K562 (cell line): Measurements from ENCODE around the gene TEDC1. TPM values are rescaled to one million over a fixed set of nuclear protein-coding genes. Genes with fewer than 3 reads are reported as not detected.

ENCODE experiments used
- ATAC-seq: fragments of 200-7000 bp; cut with Tn5 transposase; 3 replicates; pipeline ENCODE4 v1.9.1; 2020; ENCODE audit warnings: moderate library complexity
- BruUV-seq: library from RNA; stranded (reverse); fragments of 400-500 nt; replicated peaks from 2 replicates; lab custom pipeline; 2021; lab: Mats Ljungman, UMichigan
- CTCF ChIA-PET: fragments of 300-600 bp; formaldehyde crosslinking; extraction: SDS; loops from one replicate; lab custom pipeline; 2021; ENCODE audit warnings: low intra/inter-chr PET ratio; lab: Yijun Ruan, JAX
- POLR2A ChIA-PET: fragments of 300-600, 350-650 bp; sonication (Branson Sonifier 250); formaldehyde crosslinking; extraction: SDS; loops from one replicate; lab custom pipeline; 2021; ENCODE audit warnings: antibody characterized with exemption, inconsistent platforms; lab: Yijun Ruan, JAX
- DNase-seq, 4 experiments: peaks; one replicate each; pipeline versions ENCODE4 v3.0.0 to v3.0.0-alpha.2; 2011 to 2018; ENCODE audit warnings: low spot score in 3 of 4, mixed read lengths in 3 of 4; ENCODE audit errors: extremely low read depth in 1 of 4
- FAIRE-seq: peaks from 2 replicates; lab custom pipeline; 2011; peaks lifted over from hg19 to GRCh38; lab: Jason Lieb, UNC
- H2AFZ ChIP-seq: 2 replicates; pipeline ENCODE4 v1.6.0; 2011; ENCODE audit warnings: low read depth, low read length, control low read depth, inconsistent platforms
- H3K27ac ChIP-seq: fragments of 200-600 bp; 3 replicates; pipeline ENCODE4 v1.8.0; 2011; ENCODE audit warnings: low read depth, mild to moderate bottlenecking, control low read depth, inconsistent platforms, low read length, moderate library complexity, mixed read lengths; ENCODE audit errors: extremely low read depth
- H3K27me3 ChIP-seq, 2 experiments: fragments of 300-600 bp in 1 of 2; 2 replicates in 1 of 2; 3 replicates in 1 of 2; pipeline versions ENCODE4 v1.6.0 to v1.8.0; 2011; ENCODE audit warnings: inconsistent platforms in 2 of 2, low read length in 2 of 2, mild to moderate bottlenecking in 1 of 2, mixed read lengths in 1 of 2, moderate library complexity in 1 of 2; ENCODE audit not compliant: control insufficient read depth in 2 of 2, insufficient read depth in 2 of 2
- H3K36me3 ChIP-seq: fragments of 300-600 bp; 3 replicates; pipeline ENCODE4 v1.8.0; 2011; ENCODE audit warnings: mild to moderate bottlenecking, low read length, inconsistent platforms; ENCODE audit not compliant: control insufficient read depth, insufficient read depth
- H3K4me1 ChIP-seq, 2 experiments: fragments of 200-600 bp in 1 of 2; replicated peaks in 1 of 2; 2 replicates in 1 of 2; 3 replicates in 1 of 2; pipeline versions ENCODE4 v1.5.1 to v1.8.0; 2011; ENCODE audit warnings: inconsistent platforms in 2 of 2, low read length in 2 of 2, mild to moderate bottlenecking in 1 of 2, mixed read lengths in 1 of 2, moderate library complexity in 1 of 2; ENCODE audit not compliant: control insufficient read depth in 2 of 2, insufficient read depth in 2 of 2
- H3K4me2 ChIP-seq: 2 replicates; pipeline ENCODE4 v1.6.1; 2011; ENCODE audit warnings: low read length, control low read depth, inconsistent platforms, mixed read lengths; ENCODE audit not compliant: insufficient read depth
- H3K4me3 ChIP-seq: fragments of 200-600 bp; sonication (generic), shearing (Covaris generic); 2 replicates; pipeline ENCODE4 v1.5.1; 2016; ENCODE audit warnings: control low read depth, inconsistent platforms
- H3K79me2 ChIP-seq: fragments of 200-600 bp; 3 replicates; pipeline ENCODE4 v1.8.0; 2011; ENCODE audit warnings: low read length, inconsistent platforms; ENCODE audit not compliant: control insufficient read depth, insufficient read depth
- H3K9ac ChIP-seq, 2 experiments: 2 replicates each; pipeline versions ENCODE4 v1.6.0 to v1.6.1; 2011; ENCODE audit warnings: low read depth in 2 of 2, low read length in 2 of 2, control low read depth in 1 of 2, inconsistent platforms in 1 of 2, mild to moderate bottlenecking in 1 of 2, mixed read lengths in 1 of 2; ENCODE audit not compliant: insufficient read depth in 1 of 2
- H3K9me1 ChIP-seq: one replicate; pipeline ENCODE4 v1.6.0; 2011; ENCODE audit warnings: inconsistent platforms, mild to moderate bottlenecking, low read length, moderate library complexity; ENCODE audit not compliant: control insufficient read depth, insufficient read depth
- H3K9me3 ChIP-seq: replicated peaks from 2 replicates; pipeline ENCODE4 v1.5.1; 2011; ENCODE audit warnings: low read depth, low read length, inconsistent platforms; ENCODE audit not compliant: control insufficient read depth, insufficient read depth
- H4K20me1 ChIP-seq: replicated peaks from 2 replicates; pipeline ENCODE4 v1.6.1; 2011; ENCODE audit warnings: low read length, inconsistent platforms, mixed read lengths; ENCODE audit not compliant: control insufficient read depth, insufficient read depth
- CHCHD3 ChIP-seq: fragments of 250-450 bp; sonication (Bioruptor Pico); IDR thresholded peaks from 2 replicates; pipeline ENCODE4 v2.1.2; 2022; ENCODE audit warnings: mild to moderate bottlenecking
- CREB1 ChIP-seq, 2 experiments: sonication (generic) in 1 of 2; formaldehyde crosslinking in 1 of 2; IDR thresholded peaks; 2 replicates each; pipeline versions ENCODE4 v1.6.1 to v1.8.0; 2012 to 2022; ENCODE audit warnings: inconsistent platforms in 1 of 2, mild to moderate bottlenecking in 1 of 2, missing genetic modification reagents in 1 of 2, moderate library complexity in 1 of 2
- FOXJ3 ChIP-seq: sonication (generic); formaldehyde crosslinking; IDR thresholded peaks from 2 replicates; pipeline ENCODE4 v1.4.0; 2020; ENCODE audit warnings: mild to moderate bottlenecking, missing genetic modification reagents
- NFYB ChIP-seq: IDR thresholded peaks from 2 replicates; pipeline ENCODE4 v1.6.1; 2011; ENCODE audit warnings: mild to moderate bottlenecking, moderate library complexity; ENCODE audit not compliant: insufficient read length; ENCODE audit errors: extremely low read depth
- NR2C2 ChIP-seq, 2 experiments: fragments of 200-800 bp in 1 of 2; sonication (Bioruptor generic) in 1 of 2; sonication (generic) in 1 of 2; formaldehyde crosslinking in 1 of 2; IDR thresholded peaks; 2 replicates each; pipeline versions ENCODE4 v1.6.1 to v1.8.0; 2016 to 2022; ENCODE audit warnings: mild to moderate bottlenecking in 1 of 2, missing compliant biosample characterization in 1 of 2, missing genetic modification characterization in 1 of 2, missing genetic modification reagents in 1 of 2
- PHF8 ChIP-seq: fragments of 200-600 bp; sonication (generic); IDR thresholded peaks from 2 replicates; pipeline ENCODE4 v1.6.1; 2012; ENCODE audit warnings: mixed run types, mild to moderate bottlenecking, inconsistent platforms, low read length, moderate library complexity, borderline replicate concordance
- SIX5 ChIP-seq, 2 experiments: IDR thresholded peaks; 2 replicates each; pipeline ENCODE4 v1.6.1; 2011; ENCODE audit warnings: low read length in 2 of 2, borderline replicate concordance in 1 of 2, low read depth in 1 of 2, mild to moderate bottlenecking in 1 of 2, moderate library complexity in 1 of 2; ENCODE audit not compliant: insufficient read depth in 1 of 2
- SP1 ChIP-seq: sonication (generic); formaldehyde crosslinking; IDR thresholded peaks from 2 replicates; pipeline ENCODE4 v1.8.1; 2022; ENCODE audit warnings: mild to moderate bottlenecking, missing genetic modification reagents
- SRSF1 ChIP-seq: fragments of 200-400 bp; formaldehyde crosslinking; IDR thresholded peaks from 2 replicates; pipeline ENCODE4 v1.6.1; 2017; ENCODE audit warnings: mild to moderate bottlenecking, low read depth, low read length, moderate library complexity
- SRSF7 ChIP-seq: fragments of 200-400 bp; formaldehyde crosslinking; optimal IDR thresholded peaks from 2 replicates; pipeline ENCODE3; 2017; ENCODE audit warnings: mild to moderate bottlenecking, low read depth, low read length
- TAL1 ChIP-seq: fragments of 450-650 bp; IDR thresholded peaks from 2 replicates; pipeline ENCODE4 v1.6.1; 2016; ENCODE audit warnings: mild to moderate bottlenecking
- TCF7 ChIP-seq: sonication (generic); IDR thresholded peaks from 2 replicates; pipeline ENCODE4 v1.6.1; 2016; ENCODE audit warnings: antibody characterized with exemption, borderline replicate concordance
- ZFPM2 ChIP-seq: fragments of 250-450 bp; sonication (Bioruptor Pico); IDR thresholded peaks from 2 replicates; pipeline ENCODE4 v1.5.1; 2022; ENCODE audit warnings: mild to moderate bottlenecking
- ZNF184 ChIP-seq: sonication (generic); formaldehyde crosslinking; IDR thresholded peaks from 2 replicates; pipeline ENCODE4 v1.5.0; 2020; ENCODE audit warnings: missing genetic modification reagents
- ZNF76 ChIP-seq: fragments of 250-450 bp; sonication (Bioruptor Pico); IDR thresholded peaks from 2 replicates; pipeline ENCODE4 v1.4.0; 2020; ENCODE audit warnings: mild to moderate bottlenecking, moderate library complexity, borderline replicate concordance
- WGBS: fragments of 100-300 bp; shearing (Covaris generic); methylation state at CpG from one replicate; pipeline ENCODE4 v1.1.6; 2016; ENCODE audit warnings: low coverage, mixed read lengths; ENCODE audit not compliant: insufficient coverage; ENCODE audit errors: missing lambda C conversion rate; 5-methylcytosine and 5-hydroxymethylcytosine counted together
- in situ Hi-C: fragments of 300-500 bp; cut with MboI; formaldehyde crosslinking; loops from 4 replicates; pipeline ENCODE4 v1.15.0; 2018; ENCODE audit warnings: inconsistent platforms, mixed read lengths
- intact Hi-C: fragments of 100-400 bp; cut with micrococcal nuclease; formaldehyde crosslinking; loops from 2 replicates; pipeline ENCODE4 v1.14.2; 2022
- polyA plus RNA-seq, 8 experiments: library from polyadenylated mRNA; depleted of rRNA in 4 of 8; stranded (reverse) in 5 of 8; unstranded in 3 of 8; fragments of >200 nt; fragmentation: Nextera tagmentation in 2 of 8; fragmentation: Illumina TruSeq in 1 of 8; extraction: Ambion mirVana in 2 of 8; extraction: Trizol in 1 of 8; gene quantifications; 2 replicates each; pipeline versions ENCODE4 v1.2.1 to v1.2.3, GENCODE V29; 2011 to 2014; ENCODE audit warnings: inconsistent platforms in 1 of 8, missing spikeins in 1 of 8
- total RNA-seq, 7 experiments: library from RNA; depleted of rRNA in 6 of 7; stranded (reverse); fragments of >200 nt in 6 of 7; fragmentation: Illumina TruSeq in 2 of 7; extraction: Trizol in 2 of 7; gene quantifications; 2 replicates each; pipeline versions ENCODE4 v1.2.1 to v1.2.3, GENCODE V29; 2011 to 2021; ENCODE audit warnings: low replicate concordance in 1 of 7
- TF ChIP-seq, protein P1 (sequence below): sonication (generic); formaldehyde crosslinking; IDR thresholded peaks from 2 replicates; pipeline ENCODE4 v1.8.1; 2023; ENCODE audit warnings: mild to moderate bottlenecking, missing genetic modification reagents, moderate library complexity
- TF ChIP-seq, protein P2 (sequence below), 2 experiments: fragments of 450-650 bp in 1 of 2; sonication (generic) in 1 of 2; formaldehyde crosslinking in 1 of 2; IDR thresholded peaks in 1 of 2; conservative IDR thresholded peaks in 1 of 2; 2 replicates each; pipeline versions ENCODE4 v1.6.1 to v1.8.1; 2016 to 2023; ENCODE audit warnings: mild to moderate bottlenecking in 2 of 2, moderate library complexity in 2 of 2, inconsistent platforms in 1 of 2, missing genetic modification reagents in 1 of 2

The TEDC1 gene
- total and polyA plus RNA-seq, 9 of the 15 experiments (the other 6 are each of a cell fraction or from before 2014, with no cell fraction given), result 0.21 to 28.3 (median 5.9) TPM

DNA sequence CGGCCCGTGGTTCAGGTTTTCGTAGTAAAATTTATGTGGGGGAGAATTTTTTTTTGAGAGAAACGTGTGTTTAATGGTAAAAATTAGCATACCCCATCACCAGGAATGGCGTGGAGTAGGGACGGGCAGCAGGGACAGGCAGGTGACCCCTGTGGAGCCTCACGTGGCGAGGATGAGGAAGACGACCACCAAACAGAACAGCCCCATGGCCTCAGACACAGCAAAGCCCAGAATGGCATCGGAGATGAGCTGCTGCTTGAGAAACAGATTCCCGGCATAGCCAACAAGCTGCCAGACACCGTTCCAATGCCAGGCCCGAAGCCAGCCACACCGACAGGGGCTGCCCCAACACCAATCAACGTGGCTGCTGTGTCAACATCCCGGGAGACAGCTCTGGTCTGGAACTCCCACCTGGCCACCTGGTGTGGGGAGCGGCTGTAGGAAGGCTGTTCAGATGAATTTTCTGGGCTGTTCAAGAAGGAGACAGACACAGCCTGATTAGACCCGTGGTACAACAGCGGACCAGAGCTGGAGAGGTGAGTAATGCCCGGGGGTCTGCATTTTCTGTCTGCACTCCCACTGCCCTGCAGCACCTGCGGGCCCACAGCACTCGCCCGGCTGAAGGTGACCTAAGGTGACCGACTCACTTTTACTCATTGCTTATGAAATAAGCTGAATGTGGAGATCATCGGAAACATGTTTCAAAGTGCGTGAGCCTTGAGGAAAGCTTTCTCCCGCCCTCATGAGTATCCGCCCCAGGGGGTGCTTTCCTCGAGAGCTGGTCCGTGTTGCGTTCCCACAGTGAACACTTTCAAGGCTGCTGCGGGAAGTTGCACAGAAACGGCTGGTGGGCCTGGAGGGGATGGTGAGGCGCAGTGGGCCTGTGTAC is 45.9 kb downstream of the TEDC1 start:
- ChIA-PET POLR2A (interaction anchor here (1.1 kb wide), 1 partner anchor 166 kb away, joined by 3 read pairs; no protein-coding TSS in a partner anchor), CTCF (no interaction called here)
- H3K79me2 ChIP-seq, result no peaks in the 10 kb centered on the region
- no peak overlapping the region for H3K4me3 ChIP-seq
- H3K4me2 ChIP-seq, result no peak overlapping the region
- no peaks in the 10 kb centered on the region for H3K36me3 ChIP-seq
- H2AFZ ChIP-seq, result no peak overlapping the region
- no peaks in the 10 kb centered on the region for H4K20me1 ChIP-seq
- 7% methylated on average over 34 of the region's 34 CpGs for WGBS
- ATAC-seq (no peak), FAIRE-seq (no peak), DNase-seq (no peak)
- H3K27me3 ChIP-seq, result peaks cover 6 to 66% of the 10 kb centered on the region in 2 experiments; a peak in 3 of 5 replicates
- in situ Hi-C loops (no loop called here), intact Hi-C loops (no loop called here)
- BruUV-seq, result no TSS peak
- peaks cover 0 to 31% of the 10 kb centered on the region in 2 experiments; a peak in 2 of 5 replicates for H3K4me1 ChIP-seq
- no peak overlapping the region for H3K9ac ChIP-seq
- H3K9me1 ChIP-seq, result no peaks in the 10 kb centered on the region
- H3K9me3 ChIP-seq, result no peaks in the 10 kb centered on the region
- H3K27ac ChIP-seq, result no peak overlapping the region
- TF ChIP-seq CHCHD3 (CRISPR knock-in tag) (no peak), PHF8 (no peak), SP1 (CRISPR knock-in tag) (no peak), SRSF7 (no peak), ZFPM2 (no peak), TAL1 (no peak), CREB1 (IDR thresholded peaks at IDR 0.05) (no peak), CREB1 (CRISPR knock-in tag; IDR thresholded peaks at IDR 0.05) (no peak), FOXJ3 (no peak), SRSF1 (no peak), NFYB (no peak), TCF7 (no peak), SIX5 (IDR thresholded peaks at IDR 0.05; ENCODE audit: borderline replicate concordance in 1 of 2, insufficient read depth in 1 of 2, low read depth in 1 of 2, low read length in 2 of 2) (no peak), ZNF184 (CRISPR knock-in tag) (no peak), NR2C2 (CRISPR knock-in tag; IDR thresholded peaks at IDR 0.05) (no peak), NR2C2 (tag; IDR thresholded peaks at IDR 0.05) (no peak), ZNF76 (no peak)
- TF ChIP-seq, protein P1, sequence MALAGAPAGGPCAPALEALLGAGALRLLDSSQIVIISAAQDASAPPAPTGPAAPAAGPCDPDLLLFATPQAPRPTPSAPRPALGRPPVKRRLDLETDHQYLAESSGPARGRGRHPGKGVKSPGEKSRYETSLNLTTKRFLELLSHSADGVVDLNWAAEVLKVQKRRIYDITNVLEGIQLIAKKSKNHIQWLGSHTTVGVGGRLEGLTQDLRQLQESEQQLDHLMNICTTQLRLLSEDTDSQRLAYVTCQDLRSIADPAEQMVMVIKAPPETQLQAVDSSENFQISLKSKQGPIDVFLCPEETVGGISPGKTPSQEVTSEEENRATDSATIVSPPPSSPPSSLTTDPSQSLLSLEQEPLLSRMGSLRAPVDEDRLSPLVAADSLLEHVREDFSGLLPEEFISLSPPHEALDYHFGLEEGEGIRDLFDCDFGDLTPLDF, result no peak
- TF ChIP-seq, protein P2, sequence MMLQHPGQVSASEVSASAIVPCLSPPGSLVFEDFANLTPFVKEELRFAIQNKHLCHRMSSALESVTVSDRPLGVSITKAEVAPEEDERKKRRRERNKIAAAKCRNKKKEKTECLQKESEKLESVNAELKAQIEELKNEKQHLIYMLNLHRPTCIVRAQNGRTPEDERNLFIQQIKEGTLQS (IDR thresholded peaks at IDR 0.05), result no peak
- TF ChIP-seq, protein P2 (CRISPR knock-in tag; conservative IDR thresholded peaks at IDR 0.05), result no peak
